Measurements from ENCODE around the gene EEF1A1.

- no peak for TF ChIP-seq GABPA (IDR thresholded peaks at IDR 0.05; ENCODE audit: low read depth)
- TF ChIP-seq CTCF (IDR thresholded peaks at IDR 0.05; ENCODE audit: insufficient read depth, low read length), result no peak
- TF ChIP-seq REST (IDR thresholded peaks at IDR 0.05; ENCODE audit: insufficient replicate concordance, low read depth), result no peak
- TF ChIP-seq SPI1 (IDR thresholded peaks at IDR 0.05; ENCODE audit: borderline replicate concordance, low read depth), result no peak
Measured at GRCh38 chr6:73471686-73472290, 49.0 kb downstream of the EEF1A1 start.

All from HL-60 (cell line).